Liver (tissue), 3 donors: ENCODE data around the gene ARHGEF7.

Experiments
- CTCF ChIP-seq: fragments of 150-350 bp; IDR thresholded peaks from 2 replicates; pipeline ENCODE4 v1.5.1; 2017; ENCODE audit warnings: improper control_type of control experiment, low read depth, low read length; ENCODE audit not compliant: missing input control
- EGR1 ChIP-seq, 2 donors: IDR thresholded peaks; 2 replicates each; pipeline ENCODE4 v1.6.1; 2016 to 2018; ENCODE audit warnings: antibody characterized with exemption in 2 of 2, low read depth in 2 of 2
- FOXA1 ChIP-seq: IDR thresholded peaks from 2 replicates; pipeline ENCODE4 v1.6.1; 2016; ENCODE audit warnings: antibody characterized with exemption
- GABPA ChIP-seq, 2 donors: IDR thresholded peaks in 1 of 2; conservative IDR thresholded peaks in 1 of 2; 2 replicates each; pipeline ENCODE4 v1.6.1; 2016; ENCODE audit warnings: antibody characterized with exemption in 2 of 2, mild to moderate bottlenecking in 1 of 2, moderate library complexity in 1 of 2
- HNF4A ChIP-seq, 2 donors: conservative IDR thresholded peaks; 2 replicates each; pipeline ENCODE4 v1.6.1; 2016; ENCODE audit warnings: antibody characterized with exemption in 2 of 2, mild to moderate bottlenecking in 2 of 2
- JUND ChIP-seq, 2 donors: IDR thresholded peaks; 2 replicates each; pipeline ENCODE4 v1.6.1; 2016; ENCODE audit warnings: antibody characterized with exemption in 2 of 2
- MAX ChIP-seq: IDR thresholded peaks from 2 replicates; pipeline ENCODE4 v1.6.1; 2016; ENCODE audit warnings: antibody characterized with exemption
- RAD21 ChIP-seq, 2 donors: IDR thresholded peaks; 2 replicates each; pipeline ENCODE4 v1.6.1; 2016; ENCODE audit warnings: antibody characterized with exemption in 2 of 2, mild to moderate bottlenecking in 2 of 2
- REST ChIP-seq: IDR thresholded peaks from 2 replicates; pipeline ENCODE4 v1.6.1; 2016; ENCODE audit warnings: antibody characterized with exemption, mild to moderate bottlenecking
- RXRA ChIP-seq, 2 donors: IDR thresholded peaks; 2 replicates each; pipeline ENCODE4 v1.6.1; 2017 to 2018; ENCODE audit warnings: antibody characterized with exemption in 2 of 2, mild to moderate bottlenecking in 1 of 2
- SP1 ChIP-seq: IDR thresholded peaks from 2 replicates; pipeline ENCODE4 v1.6.1; 2018; ENCODE audit warnings: antibody characterized with exemption, mild to moderate bottlenecking
- TAF1 ChIP-seq: conservative IDR thresholded peaks from 2 replicates; pipeline ENCODE4 v1.6.1; 2016; ENCODE audit warnings: antibody characterized with exemption, mild to moderate bottlenecking
- YY1 ChIP-seq: IDR thresholded peaks from 2 replicates; pipeline ENCODE4 v1.6.1; 2016; ENCODE audit warnings: antibody characterized with exemption, mild to moderate bottlenecking
- TF ChIP-seq, protein P1 (sequence below): IDR thresholded peaks from 2 replicates; pipeline ENCODE4 v1.6.1; 2016; ENCODE audit warnings: antibody characterized with exemption
- donor health status: healthy.
- donor health status: healthy.

DNA sequence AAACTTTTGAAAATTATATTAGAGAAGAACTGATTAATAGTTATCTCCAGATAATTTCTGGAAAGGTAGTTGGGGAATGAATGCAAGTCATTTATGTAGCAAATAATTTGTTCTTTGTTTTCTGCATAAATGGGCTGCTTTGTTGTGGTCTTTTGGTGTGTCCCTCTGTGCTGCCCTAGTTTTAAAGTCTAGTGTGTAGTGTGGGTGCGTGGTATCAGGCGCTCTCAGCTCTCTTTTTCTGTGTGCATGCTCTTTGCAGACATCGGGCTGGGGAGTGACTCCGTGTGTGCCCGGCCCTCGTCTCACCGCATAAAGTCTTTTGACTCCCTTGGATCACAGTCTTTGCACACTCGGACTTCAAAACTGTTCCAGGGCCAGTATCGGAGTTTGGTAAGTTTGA lies 94.5 kb downstream of the ARHGEF7 start:
- no peak for TF ChIP-seq RAD21 (IDR thresholded peaks at IDR 0.05)
- TF ChIP-seq CTCF, result no peak
- no peak for TF ChIP-seq YY1
- no peak for TF ChIP-seq SP1
- TF ChIP-seq REST, result no peak
- no peak for TF ChIP-seq MAX
- TF ChIP-seq TAF1, result no peak
- no peak for TF ChIP-seq HNF4A (conservative IDR thresholded peaks at IDR 0.05)
- TF ChIP-seq, protein P1, sequence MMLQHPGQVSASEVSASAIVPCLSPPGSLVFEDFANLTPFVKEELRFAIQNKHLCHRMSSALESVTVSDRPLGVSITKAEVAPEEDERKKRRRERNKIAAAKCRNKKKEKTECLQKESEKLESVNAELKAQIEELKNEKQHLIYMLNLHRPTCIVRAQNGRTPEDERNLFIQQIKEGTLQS, result no peak
- no peak for TF ChIP-seq GABPA (IDR thresholded peaks at IDR 0.05 in 1 of 2, conservative IDR thresholded peaks at IDR 0.05 in 1 of 2)
- no peak for TF ChIP-seq JUND (IDR thresholded peaks at IDR 0.05)
- no peak for TF ChIP-seq FOXA1
- TF ChIP-seq RXRA (IDR thresholded peaks at IDR 0.05), result no peak
- no peak for TF ChIP-seq EGR1 (IDR thresholded peaks at IDR 0.05; ENCODE audit: low read depth in 2 of 2)
